IMR-90 (cell line): ENCODE measurements around the gene TMEM26.

Experiments used
- CTCF ChIP-seq: conservative IDR thresholded peaks from 2 replicates; pipeline ENCODE4 v1.5.1; 2012; ENCODE audit warnings: mild to moderate bottlenecking, low read depth, low read length, improper control_type of control experiment
- MXI1 ChIP-seq: IDR thresholded peaks from 2 replicates; pipeline ENCODE4 v1.6.1; 2012; ENCODE audit warnings: low read depth, mild to moderate bottlenecking, low read length, moderate library complexity, borderline replicate concordance
- NFE2L2 ChIP-seq: fragments of 150-350 bp; IDR thresholded peaks from 2 replicates; pipeline ENCODE4 v1.6.1; 2016; ENCODE audit warnings: low read depth, mild to moderate bottlenecking, low read length
- POLR2A ChIP-seq: IDR thresholded peaks from 2 replicates; pipeline ENCODE4 v1.6.1; 2012; ENCODE audit warnings: mild to moderate bottlenecking, low read depth, low read length

- TF ChIP-seq CTCF (no peak), NFE2L2 (no peak), POLR2A (no peak), MXI1 (no peak)
Measured at GRCh38 chr10:61378865-61379264, 74.3 kb downstream of the TMEM26 start.
